GM12865 (cell line): ENCODE data around the gene HJURP.

Experiments
- DNase-seq: peaks from one replicate; pipeline ENCODE4 v3.0.0; 2010; ENCODE audit warnings: low read depth
- H3K4me3 ChIP-seq: 2 replicates; pipeline ENCODE4 v1.5.1; 2011; ENCODE audit warnings: mild to moderate bottlenecking, low read depth, low read length, control low read depth
- CTCF ChIP-seq: IDR thresholded peaks from 2 replicates; pipeline ENCODE4 v1.5.1; 2011; ENCODE audit warnings: low read length, control low read depth, low read depth, inconsistent platforms; ENCODE audit not compliant: insufficient read depth; ENCODE audit errors: missing control alignments

HJURP gene

GRCh38 chr2:233871432-233871831 is 17.1 kb upstream of the HJURP start:
- no peak for TF ChIP-seq CTCF
- no peak for DNase-seq
- no peak overlapping the region for H3K4me3 ChIP-seq

- peak within 1 kb of the TSS; percentile 63 for H3K4me3 ChIP-seq
- DNase-seq, result peak; percentile 79
- no peak for TF ChIP-seq CTCF
These were observed 13.7 kb upstream of the HJURP start, which contains the start of gene MSL3B for GRCh38 chr2:233867993-233868532. TSS of gene MSL3B (minus strand) at chr2:233868386.

- no peak for TF ChIP-seq CTCF
- no peak for DNase-seq
- H3K4me3 ChIP-seq, result no peak overlapping the region
These were observed 12.1 kb upstream of the HJURP start for GRCh38 chr2:233866479-233866878.

- DNase-seq, result no peak
- H3K4me3 ChIP-seq, result no peak overlapping the region
These were observed 11.5 kb upstream of the HJURP start for GRCh38 chr2:233865838-233866237.

GRCh38 chr2:233862261-233862768 is 8.0 kb upstream of the HJURP start:
- no peak overlapping the region for H3K4me3 ChIP-seq
- TF ChIP-seq CTCF, result no peak
- DNase-seq, result no peak

More at GRCh38 chr2:233865838-233866237, 11.5 kb upstream of the HJURP start:
- TF ChIP-seq CTCF, result peak; percentile 19

- TF ChIP-seq CTCF, result no peak
- DNase-seq, result no peak
- H3K4me3 ChIP-seq, result no peak overlapping the region
These were observed 4.0 kb upstream of the HJURP start for GRCh38 chr2:233858331-233858730.
